Renal cortical epithelial cell (primary cell): Measurements from ENCODE around the gene NONO. TPM values are rescaled to one million over a fixed set of nuclear protein-coding genes. Genes with fewer than 3 reads are reported as not detected.
A peak's percentile ranks its signal among the peaks of the same experiment; 100 is the strongest.
"Not testable (repeated sequence)": the region's sequence is repeated elsewhere in the genome, so short reads cannot be mapped to it uniquely, and the experiment has no call there.

Experiments
- DNase-seq: peaks from one replicate; pipeline ENCODE4 v3.0.0-alpha.2; 2011; ENCODE audit warnings: low read depth
- total RNA-seq: library from RNA; depleted of rRNA; stranded (reverse); fragments of >200 nt; gene quantifications from 2 replicates; pipeline ENCODE4 v1.2.3, GENCODE V29; 2014

The NONO gene
- total RNA-seq, 1 donor from 2014 or later: 442 TPM

GRCh38 chrX:71291381-71291780 is 7.9 kb downstream of the NONO start:
- no peak for DNase-seq

DNA sequence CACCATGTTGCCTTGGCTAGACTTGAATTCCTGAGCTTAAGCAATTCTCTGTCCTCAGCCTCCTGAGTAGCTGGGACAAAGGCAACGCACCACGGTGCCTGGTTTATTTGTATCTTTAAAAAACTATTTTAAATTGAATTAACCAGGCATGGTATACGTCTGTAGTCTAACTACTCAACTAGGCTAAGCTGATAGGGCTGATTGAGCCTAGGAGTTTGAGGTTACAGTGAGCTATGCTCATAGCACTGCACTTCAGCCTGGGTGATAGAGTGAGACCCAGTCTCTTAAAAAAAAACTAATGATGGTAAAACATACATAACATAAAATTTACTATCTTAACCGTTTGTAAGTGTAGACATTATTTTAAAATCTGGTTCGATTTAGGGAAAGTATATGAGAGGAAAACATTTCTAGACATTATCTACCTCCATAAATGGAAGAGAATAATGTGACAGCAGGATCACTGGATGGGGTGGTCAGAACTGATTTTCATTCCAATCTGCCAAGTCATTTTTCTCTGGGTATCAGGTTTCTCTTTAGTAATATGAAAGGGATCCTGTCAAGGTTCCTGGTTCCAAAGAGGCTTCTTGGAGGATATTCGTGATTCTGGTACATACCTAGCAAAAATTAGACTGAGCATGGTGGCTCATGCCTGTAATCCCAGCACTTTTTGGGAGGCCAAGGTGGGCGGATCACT is 9.4 kb downstream of the NONO start:
- no peak for DNase-seq

DNA sequence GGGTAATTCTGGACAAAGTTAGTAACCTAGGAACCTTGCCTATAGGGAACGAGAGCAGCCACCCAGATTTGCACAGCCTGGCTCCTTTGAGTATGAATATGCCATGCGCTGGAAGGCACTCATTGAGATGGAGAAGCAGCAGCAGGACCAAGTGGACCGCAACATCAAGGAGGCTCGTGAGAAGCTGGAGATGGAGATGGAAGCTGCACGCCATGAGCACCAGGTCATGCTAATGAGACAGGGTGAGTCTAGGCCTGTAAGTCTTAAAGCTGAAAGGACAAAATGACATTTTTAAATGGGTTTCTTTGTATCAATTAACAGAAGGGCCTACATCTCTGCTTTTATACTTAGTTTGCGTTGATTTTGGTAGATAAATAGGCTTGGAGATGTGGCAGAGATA is 13.4 kb downstream of the NONO start:
- no peak for DNase-seq

- DNase-seq: no peak
Measured at GRCh38 chrX:71298119-71298518, 14.7 kb downstream of the NONO start.

- not testable (repeated sequence) for DNase-seq
Measured at GRCh38 chrX:71300064-71300463, 16.6 kb downstream of the NONO start.

- not testable (repeated sequence) for DNase-seq
Measured at GRCh38 chrX:71300495-71300894, 17.1 kb downstream of the NONO start.

DNA sequence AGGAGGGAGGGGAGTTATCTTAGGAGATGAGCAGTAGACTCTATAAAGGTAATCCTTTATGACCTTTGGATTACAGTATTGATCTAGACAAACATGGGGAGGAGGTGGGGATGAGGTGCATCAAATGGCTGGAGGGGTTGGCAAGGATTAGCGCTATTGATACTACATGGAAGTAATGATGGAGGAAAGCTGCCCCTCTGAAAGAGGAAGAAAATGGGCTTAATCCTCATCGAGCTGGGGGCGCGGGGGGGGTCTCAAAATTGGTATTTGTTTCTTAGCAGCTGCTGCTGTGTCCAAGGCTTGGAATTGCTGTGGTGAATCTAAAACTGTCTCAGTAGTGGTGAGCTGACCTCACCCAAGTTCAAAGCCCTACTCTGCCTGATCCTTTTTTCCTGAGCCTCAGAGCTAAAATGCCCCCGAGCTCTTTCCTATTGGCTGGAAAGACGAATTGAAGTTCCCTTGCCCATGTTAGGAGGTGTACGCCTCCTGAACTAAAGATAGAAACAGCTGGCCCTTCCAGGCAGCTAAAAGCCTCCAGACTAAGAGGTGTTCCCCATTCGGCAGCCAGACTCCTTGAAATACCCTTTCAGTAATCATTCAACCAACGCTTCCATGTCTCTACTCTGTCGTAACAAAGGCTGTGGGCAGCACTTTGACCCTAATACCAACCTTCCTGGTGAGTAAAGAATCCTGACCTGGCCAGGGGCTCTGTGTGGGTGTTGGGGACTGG is 17.9 kb downstream of the NONO start, which contains the start of gene ITGB1BP2:
Gene ITGB1BP2, plus strand, starts transcription at position 556 of the 730 bp plus-strand sequence. Its CDS starts 57 bp downstream, at position 613.
- DNase-seq: peak; percentile 78

DNA sequence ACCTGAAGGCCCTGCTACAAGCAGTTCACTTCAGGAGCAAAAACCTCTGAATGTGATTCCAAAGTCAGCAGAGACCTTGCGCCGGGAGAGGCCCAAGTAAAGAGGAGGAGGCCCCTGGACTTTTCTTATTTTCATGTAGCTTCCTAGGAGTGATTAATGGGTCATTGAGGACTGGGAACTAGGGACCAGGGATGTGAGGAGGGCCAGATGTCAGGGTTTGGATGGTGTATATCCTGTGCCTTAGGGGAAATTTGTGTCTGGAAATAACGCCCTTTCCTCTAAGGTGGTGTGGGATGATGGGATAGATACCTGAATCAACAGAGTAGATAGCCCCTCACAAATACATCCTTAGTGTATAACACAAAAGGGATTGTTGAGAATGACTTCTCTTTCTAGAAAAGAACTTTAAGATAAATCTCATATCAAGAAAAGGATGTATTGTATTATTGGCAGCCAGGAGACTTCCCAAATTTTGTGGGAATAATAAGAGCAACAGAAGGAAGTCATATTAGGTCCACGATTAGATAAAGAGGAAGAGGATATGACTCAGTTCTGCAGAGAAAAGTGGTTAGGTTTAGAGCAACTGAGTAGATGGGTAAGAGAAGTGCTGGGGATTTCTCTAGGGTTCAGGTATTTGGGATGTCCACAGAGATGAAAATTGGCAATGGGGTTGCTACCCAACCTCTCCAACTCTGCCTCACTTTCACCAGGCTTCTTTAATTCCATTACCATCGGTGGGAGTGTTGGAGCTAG is 19.2 kb downstream of the NONO start:
- DNase-seq: no peak

- no peak for DNase-seq
Measured at GRCh38 chrX:71304561-71304960, 21.1 kb downstream of the NONO start.

GRCh38 chrX:71315917-71316316 is 32.5 kb downstream of the NONO start:
- no peak for DNase-seq

DNA sequence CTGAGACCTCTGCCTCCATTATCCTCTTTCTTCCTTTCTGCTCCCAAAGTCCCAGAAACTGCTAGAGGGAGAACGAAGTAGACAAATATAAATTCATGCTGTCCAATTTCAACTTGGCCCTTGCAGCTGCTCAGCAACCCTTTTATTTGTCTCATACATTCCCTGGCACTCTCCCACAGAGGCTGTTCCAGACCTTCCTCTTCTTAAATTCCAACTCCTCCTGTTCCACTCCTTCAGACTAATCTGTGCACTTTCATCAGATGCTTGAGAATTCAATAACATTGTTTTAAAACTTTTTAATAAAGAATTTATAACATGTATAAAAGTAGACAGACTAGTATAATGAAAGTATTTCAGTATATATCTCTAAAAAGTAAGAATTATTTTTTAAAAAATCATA is 33.5 kb downstream of the NONO start:
- DNase-seq: not testable (repeated sequence)

- DNase-seq: no peak
Measured at GRCh38 chrX:71320126-71320525, 36.7 kb downstream of the NONO start.

- no peak for DNase-seq
Measured at GRCh38 chrX:71321731-71322130, 38.3 kb downstream of the NONO start.

DNA sequence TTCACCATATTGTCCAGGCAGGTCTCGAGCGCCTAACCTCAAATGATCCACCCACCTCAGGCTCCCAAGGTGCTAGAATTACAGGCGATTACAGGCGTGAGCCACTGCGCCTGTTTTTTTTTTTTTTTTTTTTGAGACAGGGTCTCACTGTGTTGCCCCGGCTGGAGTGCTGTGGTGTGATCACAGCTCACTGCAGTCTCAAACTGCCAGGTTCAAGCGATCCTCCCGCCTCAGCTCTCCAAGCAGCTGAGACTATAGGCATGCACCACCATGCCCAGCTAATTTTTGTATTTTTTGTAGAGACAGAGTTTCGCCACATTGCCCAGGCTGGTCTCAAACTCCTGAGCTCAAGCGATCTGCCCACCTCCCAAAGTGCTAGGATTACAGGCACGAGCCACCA is 41.0 kb downstream of the NONO start:
- not testable (repeated sequence) for DNase-seq

- DNase-seq: no peak
Measured at GRCh38 chrX:71326394-71326793, 43.0 kb downstream of the NONO start.

- DNase-seq: not testable (repeated sequence)
Measured at GRCh38 chrX:71349151-71349665, 65.8 kb downstream of the NONO start.

DNA sequence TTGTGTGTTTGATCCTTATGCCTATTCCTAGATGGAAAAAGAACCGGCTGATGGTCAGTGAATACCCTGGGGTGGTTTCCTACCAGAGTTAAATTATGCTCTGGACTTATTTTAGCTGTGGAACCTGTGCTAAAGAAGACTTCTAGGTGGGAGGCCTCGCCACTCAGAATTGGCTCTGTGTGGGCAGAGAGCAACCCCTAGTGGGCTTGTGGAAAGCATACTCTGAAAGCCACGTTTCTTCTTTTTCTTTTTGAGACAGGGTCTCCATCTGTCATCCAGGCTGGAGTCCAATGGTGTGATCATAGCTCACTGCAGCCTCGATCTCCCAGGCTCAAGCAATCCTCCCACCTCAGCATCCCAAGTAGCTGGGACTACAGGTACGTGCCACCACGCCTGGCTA is 66.4 kb downstream of the NONO start:
- not testable (repeated sequence) for DNase-seq

Other genes starting within 250 kb of the NONO start
- gene SNX12, start 215.3 kb upstream of the NONO start, total RNA-seq: 66.9 and 76.5 TPM in 2 replicates
- gene FOXO4, start 187.8 kb upstream of the NONO start, total RNA-seq: 3.8 and 6.5 TPM in 2 replicates
- gene CXorf65, start 176.9 kb upstream of the NONO start, total RNA-seq: not detected in 2 replicates
- gene IL2RG, start 172.1 kb upstream of the NONO start, total RNA-seq: not detected in 2 replicates
- 9.6 and 42.5 TPM in 2 replicates for gene MED12, start 165.0 kb upstream of the NONO start, total RNA-seq
- gene NLGN3, start 138.8 kb upstream of the NONO start, total RNA-seq: 0.15 TPM in 1 of 2 replicates, not detected in the other
- 0.35 and 0.55 TPM in 2 replicates for gene GJB1, start 60.4 kb upstream of the NONO start, total RNA-seq
- 11.3 and 25.1 TPM in 2 replicates for gene ZMYM3, start 29.5 kb upstream of the NONO start, total RNA-seq
- gene ITGB1BP2, start 18.1 kb downstream of the NONO start, total RNA-seq: 0.17 and 1.1 TPM in 2 replicates
- gene TAF1, start 82.7 kb downstream of the NONO start, total RNA-seq: 17.5 and 68.4 TPM in 2 replicates
- 81.3 and 117 TPM in 2 replicates for gene OGT, start 249.5 kb downstream of the NONO start, total RNA-seq